HepG2 (cell line): ENCODE data around the gene L2HGDH. TPM values are rescaled to one million over a fixed set of nuclear protein-coding genes. Genes with fewer than 3 reads are reported as not detected.

ENCODE experiments used
- CBX5 ChIP-seq: sonication (generic); formaldehyde crosslinking; IDR thresholded peaks from 2 replicates; pipeline ENCODE4 v1.4.0; 2020; ENCODE audit warnings: missing genetic modification reagents, borderline replicate concordance
- CEBPB ChIP-seq: IDR thresholded peaks from 2 replicates; pipeline ENCODE4 v1.6.1; 2011; ENCODE audit warnings: low read depth, low read length, improper control_type of control experiment, borderline replicate concordance
- CENPX ChIP-seq: sonication (generic); formaldehyde crosslinking; IDR thresholded peaks from 2 replicates; pipeline ENCODE4 v1.9.0; 2021; ENCODE audit warnings: mild to moderate bottlenecking, missing genetic modification reagents, moderate library complexity
- FOSL2 ChIP-seq: sonication (generic); formaldehyde crosslinking; IDR thresholded peaks from 2 replicates; pipeline ENCODE4 v1.4.0; 2020; ENCODE audit warnings: missing genetic modification reagents
- HCFC1 ChIP-seq: fragments of 150-350 bp; IDR thresholded peaks from 2 replicates; pipeline ENCODE4 v1.6.1; 2014; ENCODE audit warnings: low read depth, low read length
- HNRNPK ChIP-seq: fragments of 200-400 bp; formaldehyde crosslinking; IDR thresholded peaks from 2 replicates; pipeline ENCODE4 v1.6.1; 2018; ENCODE audit warnings: low read length, low read depth, moderate library complexity, mild to moderate bottlenecking; ENCODE audit not compliant: poor library complexity, severe bottlenecking
- HNRNPL ChIP-seq: fragments of 200-400 bp; formaldehyde crosslinking; IDR thresholded peaks from 2 replicates; pipeline ENCODE4 v1.6.1; 2017; ENCODE audit warnings: mild to moderate bottlenecking, low read depth, low read length
- HOXA9 ChIP-seq: sonication (generic); formaldehyde crosslinking; IDR thresholded peaks from 2 replicates; pipeline ENCODE4 v1.8.1; 2022; ENCODE audit warnings: missing genetic modification reagents, mild to moderate bottlenecking, moderate library complexity, borderline replicate concordance
- KLF13 ChIP-seq: sonication (generic); formaldehyde crosslinking; IDR thresholded peaks from 2 replicates; pipeline ENCODE4 v1.4.0; 2020; ENCODE audit warnings: mild to moderate bottlenecking, missing genetic modification reagents
- MED8 ChIP-seq: sonication (generic); formaldehyde crosslinking; IDR thresholded peaks from 2 replicates; pipeline ENCODE4 v1.8.1; 2023; ENCODE audit warnings: mild to moderate bottlenecking, missing genetic modification reagents; ENCODE audit not compliant: insufficient replicate concordance
- PRPF4 ChIP-seq: fragments of 200-400 bp; formaldehyde crosslinking; IDR thresholded peaks from 2 replicates; pipeline ENCODE4 v1.6.1; 2016; ENCODE audit warnings: low read length, low read depth; ENCODE audit not compliant: poor library complexity, severe bottlenecking
- SP1 ChIP-seq, 2 experiments: fragments of 450-650 bp in 1 of 2; sonication (generic) in 1 of 2; formaldehyde crosslinking in 1 of 2; IDR thresholded peaks; 2 replicates each; pipeline versions ENCODE4 v1.4.0 to v1.6.1; 2016 to 2020; ENCODE audit warnings: missing genetic modification reagents in 1 of 2
- ZNF33A ChIP-seq: sonication (generic); formaldehyde crosslinking; IDR thresholded peaks from 2 replicates; pipeline ENCODE4 v1.5.1; 2020; ENCODE audit warnings: missing genetic modification reagents, mild to moderate bottlenecking, moderate library complexity, borderline replicate concordance
- ZNF34 ChIP-seq: sonication (generic); formaldehyde crosslinking; IDR thresholded peaks from 2 replicates; pipeline ENCODE4 v1.4.0; 2020; ENCODE audit warnings: mild to moderate bottlenecking, missing genetic modification reagents, borderline replicate concordance
- ZSCAN25 ChIP-seq: sonication (generic); formaldehyde crosslinking; IDR thresholded peaks from 2 replicates; pipeline ENCODE4 v1.8.0; 2022; ENCODE audit warnings: mild to moderate bottlenecking, missing genetic modification reagents
- polyA plus RNA-seq, 8 experiments: library from polyadenylated mRNA; depleted of rRNA in 3 of 8; stranded (reverse) in 7 of 8; unstranded in 1 of 8; fragments of >200 nt; fragmentation: Illumina TruSeq in 4 of 8; extraction: Trizol in 4 of 8; gene quantifications; 2 replicates each; pipeline versions ENCODE4 v1.2.1 to v1.2.3, GENCODE V29; 2011 to 2016; ENCODE audit warnings: low read depth in 4 of 8, missing spikeins in 1 of 8, mixed read lengths in 1 of 8; ENCODE audit not compliant: insufficient read depth in 1 of 8
- total RNA-seq, 5 experiments: library from RNA; depleted of rRNA; stranded (reverse); fragments of >200 nt; fragmentation: Illumina TruSeq; extraction: Trizol; gene quantifications; 2 replicates each; pipeline ENCODE4 v1.2.3, GENCODE V29; 2016; ENCODE audit warnings: low read depth in 1 of 5
- TF ChIP-seq, protein P1 (sequence below): sonication (generic); formaldehyde crosslinking; IDR thresholded peaks from 2 replicates; pipeline ENCODE4 v1.4.0; 2020; ENCODE audit warnings: missing genetic modification reagents
- TF ChIP-seq, protein P2 (sequence below): sonication (generic); formaldehyde crosslinking; IDR thresholded peaks from 2 replicates; pipeline ENCODE4 v1.4.0; 2020; ENCODE audit warnings: mild to moderate bottlenecking, low read depth, missing genetic modification reagents

L2HGDH gene
- total and polyA plus RNA-seq, 2 of the 13 experiments (the other 11 are each of a cell fraction or from before 2014, with no cell fraction given): 3.3 to 5.0 TPM

DNA sequence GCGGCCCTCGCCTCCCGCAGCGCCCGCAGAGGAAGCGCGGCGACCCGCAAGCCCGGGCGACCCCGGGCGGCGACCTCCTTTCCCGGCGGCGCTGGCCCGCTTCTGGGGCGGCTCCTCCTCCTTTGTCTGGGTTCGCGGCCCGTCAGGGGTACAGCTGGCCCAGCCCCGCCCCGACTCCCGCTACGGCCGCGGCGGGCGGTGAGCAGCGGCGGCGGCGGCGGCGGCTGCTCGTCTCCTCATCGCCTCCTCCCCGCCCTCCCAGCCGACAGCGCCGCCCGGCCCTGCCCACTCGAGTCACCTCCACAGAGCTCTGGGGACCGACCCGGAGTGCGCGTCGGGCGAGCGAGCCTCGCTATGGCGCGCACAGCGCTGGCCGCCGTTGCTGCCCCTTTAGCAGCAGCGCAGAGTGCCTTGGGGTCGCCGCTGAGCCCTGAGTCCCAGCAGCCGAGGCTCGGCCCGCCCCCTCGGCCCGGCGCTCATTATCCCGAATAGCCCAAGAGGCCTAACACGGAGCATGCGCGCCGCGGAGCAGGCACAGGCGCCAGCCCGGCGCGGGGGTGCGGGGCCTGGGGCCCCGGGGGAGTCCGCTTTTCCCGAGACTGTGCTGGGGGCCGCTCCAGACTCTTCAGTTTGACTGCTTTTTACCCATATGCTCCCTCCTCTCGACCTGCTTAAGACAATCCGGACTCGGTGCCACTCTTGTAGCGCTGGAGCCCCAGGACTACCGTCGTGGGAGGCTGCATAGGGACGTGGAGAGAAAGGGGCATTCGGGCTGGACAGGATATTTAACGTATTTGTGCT lies 80.4 kb downstream of the L2HGDH start, which contains the start of gene SOS2 (continued):
- TF ChIP-seq, protein P1, sequence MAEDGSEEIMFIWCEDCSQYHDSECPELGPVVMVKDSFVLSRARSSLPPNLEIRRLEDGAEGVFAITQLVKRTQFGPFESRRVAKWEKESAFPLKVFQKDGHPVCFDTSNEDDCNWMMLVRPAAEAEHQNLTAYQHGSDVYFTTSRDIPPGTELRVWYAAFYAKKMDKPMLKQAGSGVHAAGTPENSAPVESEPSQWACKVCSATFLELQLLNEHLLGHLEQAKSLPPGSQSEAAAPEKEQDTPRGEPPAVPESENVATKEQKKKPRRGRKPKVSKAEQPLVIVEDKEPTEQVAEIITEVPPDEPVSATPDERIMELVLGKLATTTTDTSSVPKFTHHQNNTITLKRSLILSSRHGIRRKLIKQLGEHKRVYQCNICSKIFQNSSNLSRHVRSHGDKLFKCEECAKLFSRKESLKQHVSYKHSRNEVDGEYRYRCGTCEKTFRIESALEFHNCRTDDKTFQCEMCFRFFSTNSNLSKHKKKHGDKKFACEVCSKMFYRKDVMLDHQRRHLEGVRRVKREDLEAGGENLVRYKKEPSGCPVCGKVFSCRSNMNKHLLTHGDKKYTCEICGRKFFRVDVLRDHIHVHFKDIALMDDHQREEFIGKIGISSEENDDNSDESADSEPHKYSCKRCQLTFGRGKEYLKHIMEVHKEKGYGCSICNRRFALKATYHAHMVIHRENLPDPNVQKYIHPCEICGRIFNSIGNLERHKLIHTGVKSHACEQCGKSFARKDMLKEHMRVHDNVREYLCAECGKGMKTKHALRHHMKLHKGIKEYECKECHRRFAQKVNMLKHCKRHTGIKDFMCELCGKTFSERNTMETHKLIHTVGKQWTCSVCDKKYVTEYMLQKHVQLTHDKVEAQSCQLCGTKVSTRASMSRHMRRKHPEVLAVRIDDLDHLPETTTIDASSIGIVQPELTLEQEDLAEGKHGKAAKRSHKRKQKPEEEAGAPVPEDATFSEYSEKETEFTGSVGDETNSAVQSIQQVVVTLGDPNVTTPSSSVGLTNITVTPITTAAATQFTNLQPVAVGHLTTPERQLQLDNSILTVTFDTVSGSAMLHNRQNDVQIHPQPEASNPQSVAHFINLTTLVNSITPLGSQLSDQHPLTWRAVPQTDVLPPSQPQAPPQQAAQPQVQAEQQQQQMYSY (CRISPR knock-in tag): no peak
- no peak for TF ChIP-seq HCFC1
- no peak for TF ChIP-seq ZSCAN25
- TF ChIP-seq HNRNPK: peak; percentile 81
- TF ChIP-seq CEBPB: no peak
- no peak for TF ChIP-seq SP1 (IDR thresholded peaks at IDR 0.05)
- TF ChIP-seq SP1 (CRISPR knock-in tag; IDR thresholded peaks at IDR 0.05): peak; percentile 51; the same call in 1 of the 2 replicates
- no peak for TF ChIP-seq KLF13
- TF ChIP-seq CENPX (CRISPR knock-in tag): no peak
- 0 out of 2 replicates have a peak, but pooled peaks have one; percentile 62 for TF ChIP-seq ZNF34
- TF ChIP-seq ZNF33A: no peak
- TF ChIP-seq CBX5: no peak; the same call in 1 of the 2 replicates
- TF ChIP-seq HNRNPL: no peak
- no peak for TF ChIP-seq FOSL2 (CRISPR knock-in tag)
- TF ChIP-seq PRPF4: no peak
- no peak; the same call in 1 of the 2 replicates for TF ChIP-seq HOXA9 (CRISPR knock-in tag)
- TF ChIP-seq, protein P2, sequence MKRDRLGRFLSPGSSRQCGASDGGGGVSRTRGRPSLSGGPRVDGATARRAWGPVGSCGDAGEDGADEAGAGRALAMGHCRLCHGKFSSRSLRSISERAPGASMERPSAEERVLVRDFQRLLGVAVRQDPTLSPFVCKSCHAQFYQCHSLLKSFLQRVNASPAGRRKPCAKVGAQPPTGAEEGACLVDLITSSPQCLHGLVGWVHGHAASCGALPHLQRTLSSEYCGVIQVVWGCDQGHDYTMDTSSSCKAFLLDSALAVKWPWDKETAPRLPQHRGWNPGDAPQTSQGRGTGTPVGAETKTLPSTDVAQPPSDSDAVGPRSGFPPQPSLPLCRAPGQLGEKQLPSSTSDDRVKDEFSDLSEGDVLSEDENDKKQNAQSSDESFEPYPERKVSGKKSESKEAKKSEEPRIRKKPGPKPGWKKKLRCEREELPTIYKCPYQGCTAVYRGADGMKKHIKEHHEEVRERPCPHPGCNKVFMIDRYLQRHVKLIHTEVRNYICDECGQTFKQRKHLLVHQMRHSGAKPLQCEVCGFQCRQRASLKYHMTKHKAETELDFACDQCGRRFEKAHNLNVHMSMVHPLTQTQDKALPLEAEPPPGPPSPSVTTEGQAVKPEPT (CRISPR knock-in tag): 0 out of 2 replicates have a peak, but pooled peaks have one; percentile 57
- peak; percentile 89 for TF ChIP-seq MED8 (CRISPR knock-in tag)
